ENCODE measurements around the gene PLA2G5.

Gene PLA2G5

GRCh38 chr1:20090119-20090518, 20.1 kb downstream of the PLA2G5 start:
- DNase-seq (ENCODE audit: low spot score): no peak

GRCh38 chr1:20090641-20091040, 20.6 kb downstream of the PLA2G5 start:
- DNase-seq (ENCODE audit: low spot score): no peak

GRCh38 chr1:20093303-20093702, 23.3 kb downstream of the PLA2G5 start:
- no peak for DNase-seq (ENCODE audit: low spot score)

GRCh38 chr1:20093940-20094391, 24.0 kb downstream of the PLA2G5 start:
- no peak for DNase-seq (ENCODE audit: low spot score)

- DNase-seq (ENCODE audit: low spot score): no peak
Observed at GRCh38 chr1:20095564-20096434, 25.8 kb downstream of the PLA2G5 start.

GRCh38 chr1:20096840-20097447, 26.9 kb downstream of the PLA2G5 start:
- DNase-seq (ENCODE audit: low spot score): no peak

- DNase-seq (ENCODE audit: low spot score): no peak
Observed at GRCh38 chr1:20099533-20099932, 29.5 kb downstream of the PLA2G5 start.

GRCh38 chr1:20100632-20101355, 30.8 kb downstream of the PLA2G5 start:
- DNase-seq (ENCODE audit: low spot score): no peak

GRCh38 chr1:20102875-20103274, 32.9 kb downstream of the PLA2G5 start:
- DNase-seq (ENCODE audit: low spot score): no peak

GRCh38 chr1:20105856-20106255, 35.9 kb downstream of the PLA2G5 start:
- no peak for DNase-seq (ENCODE audit: low spot score)

- no peak for DNase-seq (ENCODE audit: low spot score)
Observed at GRCh38 chr1:20107351-20107750, 37.4 kb downstream of the PLA2G5 start.

GRCh38 chr1:20107796-20108195, 37.8 kb downstream of the PLA2G5 start:
- no peak for DNase-seq (ENCODE audit: low spot score)

GRCh38 chr1:20108366-20109123, 38.6 kb downstream of the PLA2G5 start:
- DNase-seq (ENCODE audit: low spot score): no peak

- no peak for DNase-seq (ENCODE audit: low spot score)
Observed at GRCh38 chr1:20109223-20109856, 39.3 kb downstream of the PLA2G5 start.

- no peak for DNase-seq (ENCODE audit: low spot score)
Observed at GRCh38 chr1:20110679-20111078, 40.7 kb downstream of the PLA2G5 start.

- DNase-seq (ENCODE audit: low spot score): no peak
Observed at GRCh38 chr1:20111452-20111851, 41.5 kb downstream of the PLA2G5 start.

- DNase-seq (ENCODE audit: low spot score): peak; percentile 25
Observed at GRCh38 chr1:20112279-20113000, 42.4 kb downstream of the PLA2G5 start.

- peak; percentile 40 for DNase-seq (ENCODE audit: low spot score)
Observed at GRCh38 chr1:20114021-20114648, 44.1 kb downstream of the PLA2G5 start.

GRCh38 chr1:20115479-20115878, 45.5 kb downstream of the PLA2G5 start:
- DNase-seq (ENCODE audit: low spot score): peak; percentile 48

GRCh38 chr1:20115916-20116315, 45.9 kb downstream of the PLA2G5 start:
- DNase-seq (ENCODE audit: low spot score): peak; percentile 15
